ENCODE measurements around the gene PGAM2.
"Not testable (repeated sequence)": the region's sequence is repeated elsewhere in the genome, so short reads cannot be mapped to it uniquely, and the experiment has no call there.

PGAM2 gene

GRCh38 chr7:44048031-44048795 is 17.2 kb downstream of the PGAM2 start:
- DNase-seq (ENCODE audit: low read depth) = no peak

- no peak for DNase-seq (ENCODE audit: low read depth)
Observed at GRCh38 chr7:44046321-44047061, 18.9 kb downstream of the PGAM2 start.

GRCh38 chr7:44045226-44046014 is 19.9 kb downstream of the PGAM2 start:
- DNase-seq (ENCODE audit: low read depth) = no peak

- DNase-seq (ENCODE audit: low read depth) = peak; percentile 80
Observed at GRCh38 chr7:44044315-44045225, 20.8 kb downstream of the PGAM2 start, which contains the start of gene DBNL. DBNL (plus strand) TSS chr7:44044702; CDS start chr7:44044738, 36 bp downstream.

- no peak for DNase-seq (ENCODE audit: low read depth)
Observed at GRCh38 chr7:44043902-44044301, 21.5 kb downstream of the PGAM2 start.

- no peak for DNase-seq (ENCODE audit: low read depth)
Observed at GRCh38 chr7:44042221-44042620, 23.1 kb downstream of the PGAM2 start.

- peak; percentile 50 for DNase-seq (ENCODE audit: low read depth)
Observed at GRCh38 chr7:44040493-44040891, 24.9 kb downstream of the PGAM2 start.

GRCh38 chr7:44039800-44040492 is 25.4 kb downstream of the PGAM2 start:
- not testable (repeated sequence) for DNase-seq (ENCODE audit: low read depth)

- DNase-seq (ENCODE audit: low read depth) = peak; percentile 63
Observed at GRCh38 chr7:44038961-44039558, 26.3 kb downstream of the PGAM2 start.

- not testable (repeated sequence) for DNase-seq (ENCODE audit: low read depth)
Observed at GRCh38 chr7:44038553-44038952, 26.8 kb downstream of the PGAM2 start.

GRCh38 chr7:44037951-44038350 is 27.4 kb downstream of the PGAM2 start:
- not testable (repeated sequence) for DNase-seq (ENCODE audit: low read depth)

- not testable (repeated sequence) for DNase-seq (ENCODE audit: low read depth)
Observed at GRCh38 chr7:44036364-44036763, 29.0 kb downstream of the PGAM2 start.

- not testable (repeated sequence) for DNase-seq (ENCODE audit: low read depth)
Observed at GRCh38 chr7:44033971-44034844, 31.2 kb downstream of the PGAM2 start.

GRCh38 chr7:44032031-44032430 is 33.3 kb downstream of the PGAM2 start:
- DNase-seq (ENCODE audit: low read depth) = not testable (repeated sequence)

- not testable (repeated sequence) for DNase-seq (ENCODE audit: low read depth)
Observed at GRCh38 chr7:44031319-44031718, 34.0 kb downstream of the PGAM2 start.

GRCh38 chr7:44030029-44030428 is 35.3 kb downstream of the PGAM2 start:
- DNase-seq (ENCODE audit: low read depth) = not testable (repeated sequence)

GRCh38 chr7:44029433-44029832 is 35.9 kb downstream of the PGAM2 start:
- not testable (repeated sequence) for DNase-seq (ENCODE audit: low read depth)

GRCh38 chr7:44022796-44023467 is 42.4 kb downstream of the PGAM2 start:
- not testable (repeated sequence) for DNase-seq (ENCODE audit: low read depth)

GRCh38 chr7:44022069-44022468 is 43.3 kb downstream of the PGAM2 start:
- DNase-seq (ENCODE audit: low read depth) = not testable (repeated sequence)

All from stimulated activated CD4-positive, alpha-beta T cell treated with anti-CD3 and anti-CD28 coated beads, Interleukin-2, amount 100 ng/mL, for 4 hours (primary cell).